ENCODE data around the gene TOP2A.

The TOP2A gene

DNA sequence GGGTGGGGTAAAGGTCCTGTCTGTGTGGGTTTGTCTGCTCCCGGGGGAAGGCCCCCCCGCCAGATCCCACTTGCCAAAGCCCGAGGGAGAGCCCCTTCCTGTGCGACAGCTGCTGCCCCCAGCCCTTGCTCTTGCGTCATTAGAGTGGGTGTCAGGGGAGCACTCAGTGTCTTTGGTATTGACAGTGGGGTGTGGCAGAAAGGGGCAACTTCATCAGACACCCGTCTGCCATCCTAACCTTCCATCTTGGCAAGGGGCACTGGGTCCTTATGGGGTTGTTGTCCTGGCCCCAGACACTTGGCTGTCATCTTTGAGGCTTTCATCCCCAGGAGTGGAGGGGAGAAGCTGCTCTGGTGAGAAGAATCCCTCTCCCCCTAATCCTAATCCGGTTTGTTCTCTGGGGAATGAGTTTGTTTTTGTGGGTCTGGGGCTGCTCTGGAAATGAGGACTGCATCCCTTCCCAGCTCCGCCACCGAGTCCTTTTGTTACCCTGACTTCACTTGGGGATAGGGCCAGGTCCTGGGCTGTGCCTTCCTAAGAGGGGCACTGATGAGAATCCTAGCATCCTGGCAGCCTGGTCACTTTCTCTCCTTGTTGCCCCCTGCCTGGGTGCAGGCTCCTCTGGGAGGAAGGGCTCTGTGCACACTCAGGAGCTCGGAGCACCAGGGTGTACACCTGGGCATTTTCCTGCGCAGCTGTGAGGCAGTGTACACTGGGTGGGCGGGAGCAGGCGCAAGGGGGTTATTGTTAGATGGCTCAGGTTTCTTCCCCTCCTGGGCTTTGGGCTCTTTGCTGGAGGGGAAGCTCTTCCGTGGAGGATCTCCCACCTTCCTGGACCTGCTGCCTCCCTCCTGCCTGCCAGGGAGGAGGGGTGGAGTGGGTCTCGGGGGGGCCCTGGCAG lies 74.2 kb downstream of the TOP2A start:
- no peak for DNase-seq

DNA sequence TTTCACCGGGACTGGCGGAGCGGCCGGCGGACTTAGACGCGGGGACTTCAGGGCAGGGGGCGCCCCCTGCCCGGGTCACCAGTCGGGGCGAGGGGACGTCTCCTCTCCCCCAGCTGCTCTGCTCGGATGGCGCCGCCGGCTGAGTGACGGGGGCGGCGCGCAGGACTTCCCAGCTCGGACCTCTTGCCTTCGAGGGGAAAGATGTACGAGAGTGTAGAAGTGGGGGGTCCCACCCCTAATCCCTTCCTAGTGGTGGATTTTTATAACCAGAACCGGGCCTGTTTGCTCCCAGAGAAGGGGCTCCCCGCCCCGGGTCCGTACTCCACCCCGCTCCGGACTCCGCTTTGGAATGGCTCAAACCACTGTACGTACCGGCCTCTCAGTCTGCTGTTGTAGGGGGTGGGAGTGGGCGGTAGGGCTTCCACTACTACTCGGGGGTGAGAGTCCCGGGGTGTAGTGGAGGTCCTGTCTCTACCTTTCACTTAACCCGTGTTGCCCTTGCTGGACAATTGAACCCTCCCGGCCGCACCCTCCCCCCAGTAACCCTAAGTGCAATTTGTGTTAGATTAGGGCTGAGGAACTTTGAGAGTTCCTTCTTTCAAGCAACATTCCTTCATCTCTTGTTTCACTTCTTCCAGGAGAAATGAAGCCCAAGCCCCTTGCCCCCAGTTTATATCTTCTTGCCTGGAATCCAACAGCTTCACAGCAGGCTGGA lies 75.0 kb downstream of the TOP2A start:
- no peak for DNase-seq

DNA sequence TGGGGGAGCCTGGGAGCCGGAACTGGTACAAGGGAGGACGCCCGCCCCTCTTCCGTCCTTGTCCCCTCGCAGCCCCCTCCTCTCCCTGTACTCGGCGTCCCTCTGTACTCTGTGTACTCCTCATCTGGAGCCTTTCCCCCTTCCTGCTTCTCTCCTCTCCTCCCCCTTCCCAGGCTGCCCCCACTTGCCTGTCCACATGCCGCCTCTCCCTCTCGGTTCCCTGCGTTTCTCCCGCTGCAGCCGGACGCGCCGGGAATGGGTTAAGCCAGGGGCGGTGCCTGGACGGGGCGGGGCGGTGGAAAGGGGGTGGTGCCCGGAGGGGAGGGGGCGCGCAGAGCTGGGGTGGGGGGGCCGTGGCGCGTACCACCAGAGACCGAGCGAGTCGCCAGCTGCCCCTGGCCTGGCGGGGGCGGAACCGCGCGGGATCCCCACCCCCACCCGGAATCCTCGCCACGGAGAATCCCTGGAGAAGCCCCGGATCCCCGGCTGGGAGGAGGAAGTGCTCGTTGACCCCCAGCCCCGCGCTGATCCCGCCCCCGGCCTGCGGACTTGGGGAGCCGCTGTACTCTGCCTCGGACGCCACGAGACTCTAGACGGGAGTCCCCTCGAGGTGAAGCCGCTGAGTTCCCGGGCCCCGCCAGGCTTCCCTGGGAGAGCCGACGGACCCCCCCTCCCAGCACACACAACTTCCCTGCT lies 75.7 kb downstream of the TOP2A start:
- DNase-seq: no peak

GRCh38 chr17:40340880-40341807 lies 76.6 kb downstream of the TOP2A start:
- peak; percentile 78 for DNase-seq

- DNase-seq: no peak
These were observed 77.4 kb downstream of the TOP2A start for GRCh38 chr17:40340327-40340726.

DNA sequence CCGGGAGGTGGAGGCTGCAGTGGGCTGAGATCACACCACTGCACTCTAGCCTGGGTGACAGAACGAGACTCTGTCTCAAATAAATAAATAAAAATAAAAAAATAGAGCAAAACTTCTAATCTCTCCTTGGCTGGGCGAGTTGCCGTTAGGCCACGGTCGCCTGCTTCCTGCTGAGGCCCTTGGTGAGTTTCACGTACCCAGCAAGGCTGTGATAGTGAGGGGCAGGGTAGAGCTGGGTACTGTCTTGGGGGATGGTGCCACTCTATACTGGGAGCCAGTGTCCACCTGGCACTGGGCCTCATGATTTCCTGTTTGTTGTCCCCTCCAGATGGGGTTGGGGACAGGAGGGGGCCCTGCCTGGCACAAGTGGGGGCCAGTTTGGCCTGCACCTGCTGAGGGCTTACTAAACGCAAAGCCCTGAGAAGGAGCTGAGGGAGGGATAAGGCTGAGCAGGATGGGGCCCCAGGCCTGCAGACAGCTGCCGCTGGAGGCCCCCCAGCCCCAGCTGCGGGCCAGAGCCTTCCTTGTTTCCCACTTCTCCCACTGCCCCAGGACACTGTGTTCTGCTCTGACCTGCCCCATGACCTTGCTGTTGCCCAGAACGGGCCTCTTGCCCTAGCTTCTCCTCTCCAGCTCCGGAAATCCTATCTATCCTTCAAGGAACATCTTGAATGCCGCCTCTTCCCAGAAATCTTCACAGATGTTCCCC lies 78.6 kb downstream of the TOP2A start:
- no peak for DNase-seq

Measured in activated naive CD4-positive, alpha-beta T cell treated with anti-CD3 and anti-CD28 coated beads, Interleukin-2, amount 50 U/mL, for 16 hours (primary cell).